GM12801 (cell line): Measurements from ENCODE around the gene CFAP58.

Experiments used
- TF ChIP-seq, protein P1 (sequence below): IDR thresholded peaks from one replicate; pipeline ENCODE4 v1.5.1; 2011; ENCODE audit warnings: control low read depth; ENCODE audit not compliant: insufficient read length; ENCODE audit errors: extremely low read depth

Gene CFAP58

DNA sequence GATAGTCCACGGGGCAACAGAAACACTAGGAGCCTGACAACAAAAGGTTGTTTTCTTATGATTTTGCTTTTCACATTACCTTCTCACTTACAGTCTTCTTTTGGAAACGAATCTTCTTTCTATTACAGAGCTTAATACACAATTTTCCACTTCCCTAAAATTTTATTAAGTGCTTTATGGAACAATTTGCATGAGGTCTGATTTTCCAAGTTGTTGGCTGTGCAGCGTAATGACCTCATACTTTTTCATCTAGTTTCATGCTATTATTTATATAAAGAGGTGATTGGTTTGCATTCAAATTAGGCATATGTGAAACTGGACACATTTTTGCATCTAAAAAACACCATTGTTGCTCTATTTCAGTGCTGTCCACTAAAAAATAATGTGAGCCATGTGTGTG, 76.7 kb downstream of the CFAP58 start:
- TF ChIP-seq, protein P1, sequence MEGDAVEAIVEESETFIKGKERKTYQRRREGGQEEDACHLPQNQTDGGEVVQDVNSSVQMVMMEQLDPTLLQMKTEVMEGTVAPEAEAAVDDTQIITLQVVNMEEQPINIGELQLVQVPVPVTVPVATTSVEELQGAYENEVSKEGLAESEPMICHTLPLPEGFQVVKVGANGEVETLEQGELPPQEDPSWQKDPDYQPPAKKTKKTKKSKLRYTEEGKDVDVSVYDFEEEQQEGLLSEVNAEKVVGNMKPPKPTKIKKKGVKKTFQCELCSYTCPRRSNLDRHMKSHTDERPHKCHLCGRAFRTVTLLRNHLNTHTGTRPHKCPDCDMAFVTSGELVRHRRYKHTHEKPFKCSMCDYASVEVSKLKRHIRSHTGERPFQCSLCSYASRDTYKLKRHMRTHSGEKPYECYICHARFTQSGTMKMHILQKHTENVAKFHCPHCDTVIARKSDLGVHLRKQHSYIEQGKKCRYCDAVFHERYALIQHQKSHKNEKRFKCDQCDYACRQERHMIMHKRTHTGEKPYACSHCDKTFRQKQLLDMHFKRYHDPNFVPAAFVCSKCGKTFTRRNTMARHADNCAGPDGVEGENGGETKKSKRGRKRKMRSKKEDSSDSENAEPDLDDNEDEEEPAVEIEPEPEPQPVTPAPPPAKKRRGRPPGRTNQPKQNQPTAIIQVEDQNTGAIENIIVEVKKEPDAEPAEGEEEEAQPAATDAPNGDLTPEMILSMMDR, result no peak

DNA sequence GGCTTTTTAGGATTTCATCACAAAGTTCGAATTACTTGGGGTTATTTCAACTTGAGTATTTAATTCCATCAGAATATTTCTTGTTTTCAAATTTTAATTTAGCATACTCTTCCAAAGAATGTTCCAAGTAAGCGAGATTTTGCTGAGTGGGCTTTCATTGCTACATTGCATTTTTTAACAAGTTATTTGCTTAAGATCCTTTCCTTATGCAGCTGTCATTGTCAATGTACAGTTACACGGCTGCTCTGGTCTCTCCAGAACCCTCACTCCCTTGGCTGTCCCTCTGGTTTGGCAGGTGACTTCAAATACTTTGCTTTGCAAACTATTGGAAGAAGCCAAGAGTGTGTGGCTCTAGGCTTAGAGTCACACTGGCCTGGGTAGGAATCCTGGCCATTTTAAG, 80.0 kb downstream of the CFAP58 start:
- TF ChIP-seq, protein P1, result no peak

DNA sequence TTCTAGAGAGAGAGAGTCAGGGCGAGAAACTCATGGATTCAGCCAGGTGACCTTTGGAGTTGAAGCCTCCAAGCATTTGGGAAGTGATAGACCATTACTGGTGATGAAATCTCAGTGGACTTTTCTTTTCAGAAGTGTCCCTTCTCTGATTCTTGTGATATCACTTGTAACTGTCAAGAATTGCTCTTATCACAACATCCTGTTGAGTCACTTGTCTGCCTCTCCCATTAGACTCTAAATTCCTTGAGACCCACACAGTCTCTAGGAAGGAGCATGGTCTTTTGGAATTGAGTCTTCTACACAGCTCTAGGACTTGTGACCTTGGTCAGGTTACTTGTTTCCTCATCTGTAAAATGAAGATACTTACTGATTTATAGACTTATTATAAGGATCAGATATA, 81.0 kb downstream of the CFAP58 start:
- TF ChIP-seq, protein P1, result no peak

DNA sequence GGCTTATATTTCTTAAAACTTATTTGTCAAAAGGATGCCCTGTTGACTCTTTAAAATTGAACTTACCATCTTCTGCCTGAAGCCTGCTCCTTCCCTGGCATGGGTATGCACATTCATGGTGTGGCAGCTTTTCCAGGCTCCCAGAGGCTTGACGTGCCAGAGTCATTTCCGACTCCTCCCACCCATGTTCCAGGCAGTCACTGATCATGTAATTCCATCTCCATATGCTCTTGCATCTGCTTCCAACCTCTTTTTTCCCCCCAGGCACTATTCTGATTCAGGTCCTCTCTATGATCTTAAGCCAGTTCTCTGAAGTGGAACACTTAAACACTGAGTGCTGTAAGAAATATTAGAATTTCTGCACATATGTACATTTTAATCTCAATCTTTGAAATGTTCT, 82.2 kb downstream of the CFAP58 start:
- TF ChIP-seq, protein P1, result no peak

DNA sequence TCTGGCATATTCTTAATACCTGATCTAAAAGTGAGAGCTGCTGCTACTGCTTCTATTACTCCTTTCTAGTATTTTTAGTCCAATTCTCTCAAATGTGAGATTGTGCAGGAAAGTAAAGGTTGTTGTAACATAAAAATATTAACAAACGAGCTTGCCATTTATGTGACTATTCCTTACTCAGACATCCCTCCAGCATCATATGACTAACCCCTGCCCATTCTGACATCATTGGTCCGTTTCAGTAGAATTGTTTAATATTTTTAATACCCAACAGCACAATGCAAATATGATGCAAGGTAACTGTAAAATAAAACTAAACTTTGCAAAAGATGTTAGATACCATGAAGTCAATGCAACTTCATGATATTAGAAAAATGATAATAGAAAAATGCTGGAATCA, 83.6 kb downstream of the CFAP58 start:
- TF ChIP-seq, protein P1, result no peak

DNA sequence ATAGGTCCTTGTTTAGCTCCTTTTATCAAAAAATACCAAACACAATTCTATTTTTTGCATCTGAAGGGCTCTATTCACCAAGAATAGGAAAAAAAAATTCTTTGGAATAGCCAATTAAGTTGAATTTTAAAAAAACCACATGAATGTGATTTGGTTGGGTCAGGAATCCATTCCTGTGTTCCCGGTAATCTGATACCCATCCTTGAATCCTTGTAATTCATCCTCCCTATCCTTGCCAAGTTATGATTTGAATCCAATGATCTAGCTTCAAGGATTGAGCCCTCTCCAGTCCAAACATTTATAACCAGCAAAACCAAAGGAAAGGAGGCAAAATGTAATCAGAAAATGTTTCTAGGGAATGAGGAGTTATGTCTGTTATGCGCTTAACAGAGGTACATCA, 86.6 kb downstream of the CFAP58 start:
- TF ChIP-seq, protein P1, result no peak

DNA sequence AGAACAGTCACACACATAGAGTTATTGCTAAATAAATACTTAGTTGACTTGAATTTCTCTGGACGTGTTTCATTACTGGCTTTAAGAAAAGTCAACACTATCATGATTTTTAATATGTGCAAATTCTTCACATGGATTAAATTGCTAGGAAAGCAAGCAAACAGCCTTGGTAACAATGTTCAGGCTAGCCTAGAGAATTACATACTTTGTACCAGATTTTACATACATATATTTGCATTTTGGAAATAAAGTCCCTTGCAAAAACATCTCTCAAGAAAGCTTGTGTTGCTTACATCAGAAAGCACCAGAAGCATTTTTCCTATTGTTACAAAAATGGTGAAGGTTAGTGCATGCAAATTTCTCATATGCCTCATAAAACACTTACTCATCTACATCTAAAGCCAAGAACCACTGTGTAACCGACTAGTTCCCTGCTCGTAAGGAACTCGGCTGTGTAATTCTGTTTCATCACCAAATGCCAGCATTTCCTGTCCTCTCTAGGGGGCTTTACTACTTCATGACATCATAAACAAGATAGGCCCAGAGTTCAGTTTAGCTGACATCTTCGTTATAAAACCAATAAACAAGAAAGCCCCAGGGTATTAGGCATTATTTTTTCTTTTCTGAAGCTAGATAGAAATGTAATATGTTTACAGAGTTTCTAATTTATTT, 87.8 kb downstream of the CFAP58 start:
- TF ChIP-seq, protein P1, result no peak
